ENCODE data around the gene OLFML3.

Gene OLFML3

GRCh38 chr1:113950908-113951307, 28.4 kb upstream of the OLFML3 start:
- DNase-seq: no peak

- no peak for DNase-seq
Measured at GRCh38 chr1:113951719-113952118, 27.6 kb upstream of the OLFML3 start.

GRCh38 chr1:113957984-113958383, 21.3 kb upstream of the OLFML3 start:
- DNase-seq: no peak

GRCh38 chr1:113958691-113959090, 20.6 kb upstream of the OLFML3 start:
- DNase-seq: no peak

GRCh38 chr1:113963281-113963906, 15.9 kb upstream of the OLFML3 start:
- DNase-seq: no peak

- no peak for DNase-seq
Measured at GRCh38 chr1:113965703-113966412, 13.4 kb upstream of the OLFML3 start.

GRCh38 chr1:113972954-113973353, 6.3 kb upstream of the OLFML3 start:
- DNase-seq: no peak

GRCh38 chr1:113975211-113975895, 3.9 kb upstream of the OLFML3 start:
- DNase-seq: no peak

- DNase-seq: no peak
Measured at GRCh38 chr1:113976609-113977278, 2.5 kb upstream of the OLFML3 start.

GRCh38 chr1:113977906-113978305, 1.4 kb upstream of the OLFML3 start:
- DNase-seq: no peak

- DNase-seq: no peak
Measured at GRCh38 chr1:113980110-113980509, 836 bp downstream of the OLFML3 start.

- DNase-seq: no peak
Measured at GRCh38 chr1:113981962-113982931, 3.0 kb downstream of the OLFML3 start.

- DNase-seq: no peak
Measured at GRCh38 chr1:113982949-113983348, 3.7 kb downstream of the OLFML3 start.

GRCh38 chr1:113983391-113983790, 4.1 kb downstream of the OLFML3 start:
- DNase-seq: peak; percentile 16

GRCh38 chr1:113983826-113984225, 4.6 kb downstream of the OLFML3 start:
- no peak for DNase-seq

- DNase-seq: peak; percentile 16
Measured at GRCh38 chr1:113984710-113985109, 5.4 kb downstream of the OLFML3 start.

- DNase-seq: no peak
Measured at GRCh38 chr1:113986802-113987201, 7.5 kb downstream of the OLFML3 start.

GRCh38 chr1:113987259-113987658, 8.0 kb downstream of the OLFML3 start:
- DNase-seq: no peak

GRCh38 chr1:113990530-113990929, 11.3 kb downstream of the OLFML3 start:
- DNase-seq: no peak

- no peak for DNase-seq
Measured at GRCh38 chr1:113990961-113991360, 11.7 kb downstream of the OLFML3 start.

GRCh38 chr1:113991467-113991997, 12.3 kb downstream of the OLFML3 start:
- no peak for DNase-seq

GRCh38 chr1:113993072-113993471, 13.8 kb downstream of the OLFML3 start:
- DNase-seq: no peak
